GM12891 (cell line): Measurements from ENCODE around the gene OR7G2.

Experiments
- POLR2A ChIP-seq: IDR thresholded peaks from 2 replicates; pipeline ENCODE4 v1.6.1; 2011; ENCODE audit warnings: low read depth, low read length, control low read depth
- POLR2AphosphoS5 ChIP-seq: IDR thresholded peaks from 2 replicates; pipeline ENCODE4 v1.6.1; 2011; ENCODE audit warnings: low read depth, low read length, control low read depth
- POU2F2 ChIP-seq: IDR thresholded peaks from 2 replicates; pipeline ENCODE4 v1.6.1; 2011; ENCODE audit warnings: low read depth, mild to moderate bottlenecking, control low read depth, low read length, moderate library complexity
- TAF1 ChIP-seq: IDR thresholded peaks from 2 replicates; pipeline ENCODE4 v1.6.1; 2011; ENCODE audit warnings: low read depth, low read length, control low read depth

DNA sequence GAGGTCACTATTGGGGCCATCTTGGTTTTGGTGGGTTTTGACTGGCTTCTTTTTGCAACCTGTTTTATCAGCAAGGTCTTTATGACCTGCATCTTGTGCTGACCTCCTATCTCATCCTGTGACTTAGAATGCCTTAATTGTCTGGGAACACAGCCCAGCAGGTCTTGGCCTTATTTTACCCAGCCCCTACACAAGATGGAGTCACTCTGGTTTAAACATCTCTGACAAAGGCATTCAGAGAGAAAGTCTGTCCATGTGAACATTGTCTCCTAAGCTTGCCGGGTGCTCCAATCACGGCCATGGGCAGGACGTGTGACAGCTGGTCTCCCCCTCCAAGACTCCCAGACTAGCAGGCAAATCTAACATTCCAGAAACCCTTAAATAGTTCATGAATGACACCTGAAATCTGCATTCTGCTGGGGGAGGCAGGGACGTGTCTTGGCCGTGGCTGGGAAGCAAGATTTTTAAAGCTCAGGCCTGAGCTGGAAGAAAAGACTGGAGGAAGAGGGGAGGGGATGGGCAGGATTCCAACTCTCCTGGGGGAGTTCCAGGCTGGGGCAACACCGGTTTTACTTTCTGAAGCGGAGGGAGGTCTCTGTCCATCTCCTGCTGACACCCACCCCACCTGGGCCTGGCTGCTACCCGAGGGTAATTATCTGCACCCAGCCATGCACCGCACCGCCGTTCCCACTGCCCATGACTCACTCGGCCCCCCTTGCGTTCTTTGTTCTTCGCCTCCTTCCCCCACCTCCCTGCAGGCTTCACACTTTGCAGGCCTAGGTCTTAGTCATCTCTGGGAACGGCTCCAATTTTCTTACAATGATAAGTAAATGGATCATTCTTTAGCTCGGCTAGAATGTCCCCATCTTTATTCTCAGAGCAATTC is 32.0 kb downstream of the OR7G2 start:
- no peak for TF ChIP-seq POLR2A
- no peak for TF ChIP-seq POLR2AphosphoS5
- TF ChIP-seq POU2F2: no peak
- no peak for TF ChIP-seq TAF1
